ENCODE measurements around the gene SLC6A9.

The SLC6A9 gene

GRCh38 chr1:43962324-43962723 lies 68.9 kb downstream of the SLC6A9 start:
- no peak for TF ChIP-seq EGR1 (IDR thresholded peaks at IDR 0.05)
- TF ChIP-seq ZBTB7A (IDR thresholded peaks at IDR 0.05; ENCODE audit: low read depth), result no peak
- TF ChIP-seq FOXM1 (IDR thresholded peaks at IDR 0.05; ENCODE audit: borderline replicate concordance, low read depth), result no peak
- no peak for TF ChIP-seq REST (IDR thresholded peaks at IDR 0.05; ENCODE audit: low read depth)
- TF ChIP-seq YY1 (IDR thresholded peaks at IDR 0.05; ENCODE audit: low read depth), result no peak
- no peak for TF ChIP-seq TEAD4 (IDR thresholded peaks at IDR 0.05)
- TF ChIP-seq CEBPB (IDR thresholded peaks at IDR 0.05), result no peak
- no peak for TF ChIP-seq EP300 (IDR thresholded peaks at IDR 0.05; ENCODE audit: borderline replicate concordance)
- TF ChIP-seq USF1 (IDR thresholded peaks at IDR 0.05), result no peak
- TF ChIP-seq TAF1 (IDR thresholded peaks at IDR 0.05; ENCODE audit: low read depth), result no peak
- TF ChIP-seq CREB1 (IDR thresholded peaks at IDR 0.05; ENCODE audit: low read depth), result no peak
- TF ChIP-seq NFIC (IDR thresholded peaks at IDR 0.05), result no peak
- TF ChIP-seq RAD21 (IDR thresholded peaks at IDR 0.05; ENCODE audit: low read depth), result no peak
- TF ChIP-seq MAX (IDR thresholded peaks at IDR 0.05), result no peak

GRCh38 chr1:43961692-43962091 lies 69.6 kb downstream of the SLC6A9 start:
- TF ChIP-seq CREB1 (IDR thresholded peaks at IDR 0.05; ENCODE audit: low read depth) (no peak), MAX (IDR thresholded peaks at IDR 0.05) (no peak), YY1 (IDR thresholded peaks at IDR 0.05; ENCODE audit: low read depth) (no peak), TEAD4 (IDR thresholded peaks at IDR 0.05) (no peak), FOXM1 (IDR thresholded peaks at IDR 0.05; ENCODE audit: borderline replicate concordance, low read depth) (no peak), NFIC (IDR thresholded peaks at IDR 0.05) (no peak), TAF1 (IDR thresholded peaks at IDR 0.05; ENCODE audit: low read depth) (no peak), CEBPB (IDR thresholded peaks at IDR 0.05) (no peak), ZBTB7A (IDR thresholded peaks at IDR 0.05; ENCODE audit: low read depth) (no peak), USF1 (IDR thresholded peaks at IDR 0.05) (no peak), REST (IDR thresholded peaks at IDR 0.05; ENCODE audit: low read depth) (no peak), EGR1 (IDR thresholded peaks at IDR 0.05) (no peak), TCF12 (IDR thresholded peaks at IDR 0.05; ENCODE audit: low read depth) (no peak), RAD21 (IDR thresholded peaks at IDR 0.05; ENCODE audit: low read depth) (no peak), EP300 (IDR thresholded peaks at IDR 0.05; ENCODE audit: borderline replicate concordance) (no peak)

- TF ChIP-seq CEBPB (IDR thresholded peaks at IDR 0.05) (no peak), EP300 (IDR thresholded peaks at IDR 0.05; ENCODE audit: borderline replicate concordance) (no peak), FOXM1 (IDR thresholded peaks at IDR 0.05; ENCODE audit: borderline replicate concordance, low read depth) (no peak), CREB1 (IDR thresholded peaks at IDR 0.05; ENCODE audit: low read depth) (no peak), YY1 (IDR thresholded peaks at IDR 0.05; ENCODE audit: low read depth) (no peak), REST (IDR thresholded peaks at IDR 0.05; ENCODE audit: low read depth) (no peak), RAD21 (IDR thresholded peaks at IDR 0.05; ENCODE audit: low read depth) (no peak), ZBTB7A (IDR thresholded peaks at IDR 0.05; ENCODE audit: low read depth) (no peak), TEAD4 (IDR thresholded peaks at IDR 0.05) (no peak), MAX (IDR thresholded peaks at IDR 0.05) (no peak), TAF1 (IDR thresholded peaks at IDR 0.05; ENCODE audit: low read depth) (no peak), TCF12 (IDR thresholded peaks at IDR 0.05; ENCODE audit: low read depth) (no peak), EGR1 (IDR thresholded peaks at IDR 0.05) (no peak)
Measured at GRCh38 chr1:43960798-43961197, 70.5 kb downstream of the SLC6A9 start.
